ENCODE data around the gene CDK5RAP1.

CDK5RAP1 gene

DNA sequence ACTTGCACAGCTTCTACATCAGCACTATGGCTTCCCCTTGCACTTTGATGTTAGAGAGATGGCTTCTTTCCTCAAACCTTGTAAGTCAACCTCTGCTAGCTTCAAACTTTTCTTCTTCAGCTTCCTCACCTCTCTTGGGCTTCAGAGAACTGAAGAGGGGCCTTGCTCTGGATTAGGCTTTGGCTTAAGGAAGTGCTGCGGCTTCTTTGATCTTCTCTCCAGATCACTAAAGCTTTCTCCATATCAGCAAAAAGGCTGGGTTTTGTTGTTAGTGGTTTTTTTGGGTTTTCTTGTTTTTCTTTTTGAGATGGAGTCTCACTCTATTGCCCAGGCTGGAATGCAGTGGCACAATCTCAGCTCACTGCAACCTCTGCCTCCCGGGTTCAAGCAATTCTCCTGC, 24.0 kb downstream of the CDK5RAP1 start:
- Histone ChIP-seq H3K4me2 (ENCODE audit: low read length) (no peak overlapping the region), H3K4me3 (ENCODE audit: low read length) (no peak overlapping the region), H3K9me2 (replicated peaks; ENCODE audit: control insufficient read depth, low read length) (no peaks in the 10 kb centered on the region), H3K4me1 (ENCODE audit: control insufficient read depth, low read length) (no peaks in the 10 kb centered on the region), H4K20me1 (ENCODE audit: control insufficient read depth, insufficient read depth, low read depth, low read length) (peaks cover 5% of the 10 kb centered on the region; the same call in 1 of the 2 replicates), H3K9me3 (ENCODE audit: control insufficient read depth, insufficient read depth, low read length) (no peaks in the 10 kb centered on the region), H3K79me2 (ENCODE audit: control insufficient read depth, low read length) (no peaks in the 10 kb centered on the region), H3F3A (ENCODE audit: control insufficient read depth, insufficient read depth) (no peaks in the 10 kb centered on the region; the same call in 1 of the 2 replicates), H3K36me3 (ENCODE audit: control insufficient read depth, low read length) (peaks cover 60% of the 10 kb centered on the region), H3K27ac (ENCODE audit: low read depth, low read length) (no peak overlapping the region), H3K27me3 (ENCODE audit: control insufficient read depth, low read length) (no peaks in the 10 kb centered on the region)
- TF ChIP-seq EZH2phosphoT487 (IDR thresholded peaks at IDR 0.05; ENCODE audit: borderline replicate concordance, low read length) = no peak
- TF ChIP-seq, protein P1, sequence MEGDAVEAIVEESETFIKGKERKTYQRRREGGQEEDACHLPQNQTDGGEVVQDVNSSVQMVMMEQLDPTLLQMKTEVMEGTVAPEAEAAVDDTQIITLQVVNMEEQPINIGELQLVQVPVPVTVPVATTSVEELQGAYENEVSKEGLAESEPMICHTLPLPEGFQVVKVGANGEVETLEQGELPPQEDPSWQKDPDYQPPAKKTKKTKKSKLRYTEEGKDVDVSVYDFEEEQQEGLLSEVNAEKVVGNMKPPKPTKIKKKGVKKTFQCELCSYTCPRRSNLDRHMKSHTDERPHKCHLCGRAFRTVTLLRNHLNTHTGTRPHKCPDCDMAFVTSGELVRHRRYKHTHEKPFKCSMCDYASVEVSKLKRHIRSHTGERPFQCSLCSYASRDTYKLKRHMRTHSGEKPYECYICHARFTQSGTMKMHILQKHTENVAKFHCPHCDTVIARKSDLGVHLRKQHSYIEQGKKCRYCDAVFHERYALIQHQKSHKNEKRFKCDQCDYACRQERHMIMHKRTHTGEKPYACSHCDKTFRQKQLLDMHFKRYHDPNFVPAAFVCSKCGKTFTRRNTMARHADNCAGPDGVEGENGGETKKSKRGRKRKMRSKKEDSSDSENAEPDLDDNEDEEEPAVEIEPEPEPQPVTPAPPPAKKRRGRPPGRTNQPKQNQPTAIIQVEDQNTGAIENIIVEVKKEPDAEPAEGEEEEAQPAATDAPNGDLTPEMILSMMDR (IDR thresholded peaks at IDR 0.05; ENCODE audit: low read depth, low read length, poor library complexity, severe bottlenecking) = no peak

DNA sequence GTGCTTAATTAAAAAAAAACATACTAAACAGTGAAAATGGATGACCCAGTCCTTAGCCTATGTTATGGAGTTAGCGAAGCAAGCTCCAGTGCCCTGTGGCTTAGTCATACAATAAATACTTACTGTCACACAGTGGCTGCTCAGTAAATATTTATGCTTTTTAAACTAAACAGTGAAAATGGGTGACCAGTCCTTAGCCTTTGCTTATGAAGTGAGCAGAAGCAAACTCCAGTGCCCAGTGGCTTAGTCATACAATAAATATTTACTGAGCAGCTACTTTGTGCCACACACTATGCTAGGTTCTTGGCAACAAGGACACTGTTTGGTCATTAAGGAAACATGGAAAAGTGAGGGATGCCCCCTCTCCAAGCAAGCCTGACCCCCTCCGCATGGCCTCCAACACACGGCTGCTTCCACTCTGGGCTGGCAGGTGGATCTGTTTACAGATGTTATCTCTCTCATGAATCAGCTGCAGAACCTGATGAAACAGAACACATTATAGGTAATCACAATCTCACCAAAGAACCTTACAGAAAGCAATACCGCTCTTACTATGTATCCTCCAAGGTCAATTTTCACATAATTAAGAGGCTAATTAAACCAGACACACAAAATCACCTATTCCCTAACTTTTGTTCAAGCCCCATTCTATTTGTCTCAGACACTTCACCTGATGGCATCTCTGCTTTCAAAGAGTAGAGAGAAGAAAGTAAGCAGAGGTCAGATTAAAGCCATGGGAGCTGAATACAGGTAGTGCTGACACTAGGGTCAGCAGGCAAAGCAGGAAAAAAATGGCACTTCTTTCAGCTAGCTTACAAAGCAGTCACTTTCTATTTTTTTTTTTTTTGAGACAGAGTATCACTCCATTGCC, 27.3 kb downstream of the CDK5RAP1 start:
- Histone ChIP-seq H3F3A (ENCODE audit: control insufficient read depth, insufficient read depth) (no peaks in the 10 kb centered on the region; the same call in 1 of the 2 replicates), H3K4me3 (ENCODE audit: low read length) (no peak overlapping the region), H3K4me2 (ENCODE audit: low read length) (no peak overlapping the region), H3K4me1 (ENCODE audit: control insufficient read depth, low read length) (no peaks in the 10 kb centered on the region), H3K9me2 (replicated peaks; ENCODE audit: control insufficient read depth, low read length) (no peaks in the 10 kb centered on the region), H3K36me3 (ENCODE audit: control insufficient read depth, low read length) (peaks cover 57% of the 10 kb centered on the region), H3K27ac (ENCODE audit: low read depth, low read length) (no peak overlapping the region), H3K79me2 (ENCODE audit: control insufficient read depth, low read length) (no peaks in the 10 kb centered on the region), H3K27me3 (ENCODE audit: control insufficient read depth, low read length) (no peaks in the 10 kb centered on the region), H3K9me3 (ENCODE audit: control insufficient read depth, insufficient read depth, low read length) (no peaks in the 10 kb centered on the region), H4K20me1 (ENCODE audit: control insufficient read depth, insufficient read depth, low read depth, low read length) (peaks cover 5% of the 10 kb centered on the region; the same call in 1 of the 2 replicates)
- TF ChIP-seq, protein P1 (IDR thresholded peaks at IDR 0.05; ENCODE audit: low read depth, low read length, poor library complexity, severe bottlenecking) = no peak
- TF ChIP-seq EZH2phosphoT487 (IDR thresholded peaks at IDR 0.05; ENCODE audit: borderline replicate concordance, low read length) = no peak

DNA sequence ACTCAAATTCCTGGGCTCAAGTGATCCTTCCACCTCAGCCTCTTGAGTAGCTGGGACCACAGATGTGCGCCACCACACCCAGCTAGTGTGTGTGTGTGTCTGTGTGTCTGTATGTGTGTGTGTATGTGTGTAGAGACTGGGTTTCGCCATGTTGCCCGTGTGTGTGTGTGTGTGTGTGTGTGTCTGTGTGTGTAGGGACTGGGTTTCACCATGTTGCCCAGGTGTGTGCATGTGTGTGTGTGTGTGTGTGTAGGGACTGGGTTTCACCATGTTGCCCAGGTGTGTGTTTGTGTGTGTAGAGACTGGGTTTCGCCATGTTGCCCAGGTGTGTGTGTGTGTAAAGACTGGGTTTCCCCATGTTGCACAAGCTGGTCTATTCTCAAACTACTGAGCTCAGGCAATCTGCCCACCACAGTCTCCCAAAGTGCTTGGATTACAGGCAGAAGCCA, 28.3 kb downstream of the CDK5RAP1 start:
- H3F3A ChIP-seq (ENCODE audit: control insufficient read depth, insufficient read depth) = no peaks in the 10 kb centered on the region; the same call in 1 of the 2 replicates
- no peak overlapping the region for H3K27ac ChIP-seq (ENCODE audit: low read depth, low read length)
- H3K9me2 ChIP-seq (replicated peaks; ENCODE audit: control insufficient read depth, low read length) = no peaks in the 10 kb centered on the region
- H3K4me1 ChIP-seq (ENCODE audit: control insufficient read depth, low read length) = no peaks in the 10 kb centered on the region
- H4K20me1 ChIP-seq (ENCODE audit: control insufficient read depth, insufficient read depth, low read depth, low read length) = 0 out of 2 replicates have a peak, but pooled peaks cover under 1% of the 10 kb centered on the region
- H3K9me3 ChIP-seq (ENCODE audit: control insufficient read depth, insufficient read depth, low read length) = no peaks in the 10 kb centered on the region
- H3K79me2 ChIP-seq (ENCODE audit: control insufficient read depth, low read length) = no peaks in the 10 kb centered on the region
- no peak overlapping the region for H3K4me2 ChIP-seq (ENCODE audit: low read length)
- TF ChIP-seq, protein P1 (IDR thresholded peaks at IDR 0.05; ENCODE audit: low read depth, low read length, poor library complexity, severe bottlenecking) = no peak
- no peaks in the 10 kb centered on the region for H3K27me3 ChIP-seq (ENCODE audit: control insufficient read depth, low read length)
- H3K4me3 ChIP-seq (ENCODE audit: low read length) = no peak overlapping the region
- H3K36me3 ChIP-seq (ENCODE audit: control insufficient read depth, low read length) = peaks cover 49% of the 10 kb centered on the region
